H9 (cell line): ENCODE results near the gene MCF2L. TPM values are rescaled to one million over a fixed set of nuclear protein-coding genes. Genes with fewer than 3 reads are reported as not detected.

ENCODE experiments used
- DNase-seq: peaks from one replicate; pipeline ENCODE4 v3.0.0-alpha.2; 2017
- H2AFZ ChIP-seq: one replicate; pipeline ENCODE4 v1.6.1; 2013; ENCODE audit warnings: mild to moderate bottlenecking, low read length, control low read depth, moderate library complexity
- H2AK5ac ChIP-seq: 2 replicates; pipeline ENCODE4 v1.6.1; 2013; ENCODE audit warnings: low read length, control low read depth, mixed read lengths; ENCODE audit not compliant: insufficient read length
- H2BK120ac ChIP-seq: one replicate; pipeline ENCODE4 v1.6.1; 2013; ENCODE audit warnings: low read depth, mild to moderate bottlenecking, low read length, control low read depth, inconsistent platforms; ENCODE audit not compliant: poor library complexity, severe bottlenecking
- H2BK12ac ChIP-seq: 2 replicates; pipeline ENCODE4 v1.6.1; 2013; ENCODE audit warnings: low read length, control low read depth, mixed read lengths, low read depth; ENCODE audit not compliant: insufficient read length
- H2BK15ac ChIP-seq: 2 replicates; pipeline ENCODE4 v1.6.1; 2013; ENCODE audit warnings: low read depth, low read length, control low read depth
- H2BK20ac ChIP-seq: one replicate; pipeline ENCODE4 v1.6.1; 2013; ENCODE audit warnings: low read depth, mild to moderate bottlenecking, low read length, control low read depth, inconsistent platforms; ENCODE audit not compliant: poor library complexity, severe bottlenecking
- H2BK5ac ChIP-seq: 2 replicates; pipeline ENCODE4 v1.6.1; 2013; ENCODE audit warnings: low read length, control low read depth, mixed read lengths; ENCODE audit not compliant: insufficient read length
- H3K14ac ChIP-seq: 2 replicates; pipeline ENCODE4 v1.6.1; 2013; ENCODE audit warnings: low read length, control low read depth; ENCODE audit not compliant: insufficient read depth
- H3K18ac ChIP-seq: 2 replicates; pipeline ENCODE4 v1.6.1; 2013; ENCODE audit warnings: low read depth, mild to moderate bottlenecking, mixed read lengths, low read length, control low read depth; ENCODE audit not compliant: insufficient read length
- H3K23ac ChIP-seq: 2 replicates; pipeline ENCODE4 v1.6.1; 2013; ENCODE audit warnings: low read length, control low read depth, mixed read lengths, low read depth; ENCODE audit not compliant: insufficient read length
- H3K23me2 ChIP-seq: 2 replicates; pipeline ENCODE4 v1.6.1; 2013; ENCODE audit warnings: low read depth, mild to moderate bottlenecking, mixed read lengths, low read length, control low read depth; ENCODE audit not compliant: insufficient read length, poor library complexity, severe bottlenecking
- H3K27ac ChIP-seq: 2 replicates; pipeline ENCODE4 v1.5.1; 2013; ENCODE audit warnings: low read length, control low read depth, mixed read lengths, low read depth; ENCODE audit not compliant: insufficient read length
- H3K27me3 ChIP-seq: 2 replicates; pipeline ENCODE4 v1.6.1; 2013; ENCODE audit warnings: low read length, control low read depth, inconsistent platforms; ENCODE audit not compliant: insufficient read depth
- H3K4ac ChIP-seq: 2 replicates; pipeline ENCODE4 v1.6.1; 2013; ENCODE audit warnings: low read depth, mild to moderate bottlenecking, control low read depth, inconsistent platforms, low read length, moderate library complexity
- H3K4me1 ChIP-seq: 2 replicates; pipeline ENCODE4 v1.6.1; 2013; ENCODE audit warnings: low read length, control low read depth, inconsistent platforms; ENCODE audit not compliant: insufficient read depth
- H3K4me2 ChIP-seq: 2 replicates; pipeline ENCODE4 v1.6.1; 2013; ENCODE audit warnings: low read length, control low read depth, mixed read lengths; ENCODE audit not compliant: insufficient read length, insufficient read depth
- H3K56ac ChIP-seq: 2 replicates; pipeline ENCODE4 v1.6.1; 2013; ENCODE audit warnings: low read depth, mild to moderate bottlenecking, mixed read lengths, low read length, control low read depth; ENCODE audit not compliant: insufficient read length
- H3K79me1 ChIP-seq: 2 replicates; pipeline ENCODE4 v1.6.1; 2013; ENCODE audit warnings: low read depth, mild to moderate bottlenecking, moderate library complexity, low read length, control low read depth, inconsistent platforms; ENCODE audit not compliant: insufficient read depth, poor library complexity, severe bottlenecking
- H3K79me2 ChIP-seq: 2 replicates; pipeline ENCODE4 v1.6.1; 2013; ENCODE audit warnings: low read length, control low read depth, inconsistent platforms; ENCODE audit not compliant: insufficient read depth
- H3K9ac ChIP-seq: 2 replicates; pipeline ENCODE4 v1.6.1; 2013; ENCODE audit warnings: low read length, control low read depth, mixed read lengths; ENCODE audit not compliant: insufficient read length; ENCODE audit errors: extremely low read depth
- H3K9me3 ChIP-seq: one replicate; pipeline ENCODE4 v1.6.1; 2013; ENCODE audit warnings: low read depth, low read length, inconsistent platforms; ENCODE audit not compliant: control insufficient read depth
- H3T11ph ChIP-seq: one replicate; pipeline ENCODE4 v1.6.1; 2013; ENCODE audit warnings: mild to moderate bottlenecking, low read length, control low read depth, inconsistent platforms
- H4K20me1 ChIP-seq: one replicate; pipeline ENCODE4 v1.6.1; 2013; ENCODE audit not compliant: control insufficient read depth, insufficient read length, insufficient read depth
- H4K5ac ChIP-seq: 2 replicates; pipeline ENCODE4 v1.6.1; 2013; ENCODE audit warnings: low read depth, mild to moderate bottlenecking, mixed read lengths, low read length, control low read depth; ENCODE audit not compliant: insufficient read length
- H4K8ac ChIP-seq: replicated peaks from 2 replicates; pipeline ENCODE4 v1.6.1; 2013; ENCODE audit warnings: low read length, control low read depth, mixed read lengths, low read depth; ENCODE audit not compliant: insufficient read length
- H4K91ac ChIP-seq: 2 replicates; pipeline ENCODE4 v1.6.1; 2013; ENCODE audit warnings: low read depth, mild to moderate bottlenecking, moderate library complexity, mixed read lengths, low read length, control low read depth; ENCODE audit not compliant: insufficient read length
- H3K27ac Mint-ChIP-seq, 3 experiments: 2 replicates in 2 of 3; 3 replicates in 1 of 3; pipeline ENCODE4 v1.8.0; 2020 to 2021; ENCODE audit warnings: mixed read lengths in 3 of 3, mild to moderate bottlenecking in 1 of 3, moderate library complexity in 1 of 3
- H3K27me3 Mint-ChIP-seq: 2 replicates; pipeline ENCODE4 v1.8.0; 2021; ENCODE audit warnings: low read depth, mild to moderate bottlenecking, moderate library complexity, mixed read lengths
- H3K36me3 Mint-ChIP-seq, 3 experiments: 2 replicates in 2 of 3; 3 replicates in 1 of 3; pipeline ENCODE4 v1.8.0; 2020 to 2021; ENCODE audit warnings: low read depth in 3 of 3, mixed read lengths in 3 of 3; ENCODE audit not compliant: insufficient read depth in 1 of 3
- H3K4me1 Mint-ChIP-seq, 2 experiments: 2 replicates each; pipeline ENCODE4 v1.8.0; 2020; ENCODE audit warnings: mixed read lengths in 2 of 2
- H3K4me3 Mint-ChIP-seq, 2 experiments: 2 replicates in 1 of 2; 3 replicates in 1 of 2; pipeline ENCODE4 v1.8.0; 2020 to 2021; ENCODE audit warnings: mild to moderate bottlenecking in 2 of 2, mixed read lengths in 2 of 2, moderate library complexity in 1 of 2
- H3K9me3 Mint-ChIP-seq, 2 experiments: 2 replicates in 1 of 2; 3 replicates in 1 of 2; pipeline ENCODE4 v1.8.0; 2020; ENCODE audit warnings: mild to moderate bottlenecking in 2 of 2, mixed read lengths in 2 of 2, moderate library complexity in 1 of 2
- CTCF ChIP-seq: fragments of 200-600 bp; sonication (generic); conservative IDR thresholded peaks from 3 replicates; pipeline ENCODE4 v1.8.0; 2021; ENCODE audit warnings: antibody characterized with exemption, mild to moderate bottlenecking
- WGBS: extraction: QIAGEN DNeasy Blood & Tissue Kit; methylation state at CpG from one replicate; pipeline ENCODE4 v1.1.7; 2013; ENCODE audit warnings: missing lambda C conversion rate, low lambda C conversion rate, mixed read lengths; ENCODE audit not compliant: insufficient read length; ENCODE audit errors: extremely low coverage; 5-methylcytosine and 5-hydroxymethylcytosine counted together
- total RNA-seq: library from RNA; stranded (reverse); gene quantifications from 2 replicates; pipeline ENCODE4 v1.2.1, GENCODE V29; 2021

MCF2L gene
- total RNA-seq, 1 experiment from 2014 or later: 18.5 TPM

DNA sequence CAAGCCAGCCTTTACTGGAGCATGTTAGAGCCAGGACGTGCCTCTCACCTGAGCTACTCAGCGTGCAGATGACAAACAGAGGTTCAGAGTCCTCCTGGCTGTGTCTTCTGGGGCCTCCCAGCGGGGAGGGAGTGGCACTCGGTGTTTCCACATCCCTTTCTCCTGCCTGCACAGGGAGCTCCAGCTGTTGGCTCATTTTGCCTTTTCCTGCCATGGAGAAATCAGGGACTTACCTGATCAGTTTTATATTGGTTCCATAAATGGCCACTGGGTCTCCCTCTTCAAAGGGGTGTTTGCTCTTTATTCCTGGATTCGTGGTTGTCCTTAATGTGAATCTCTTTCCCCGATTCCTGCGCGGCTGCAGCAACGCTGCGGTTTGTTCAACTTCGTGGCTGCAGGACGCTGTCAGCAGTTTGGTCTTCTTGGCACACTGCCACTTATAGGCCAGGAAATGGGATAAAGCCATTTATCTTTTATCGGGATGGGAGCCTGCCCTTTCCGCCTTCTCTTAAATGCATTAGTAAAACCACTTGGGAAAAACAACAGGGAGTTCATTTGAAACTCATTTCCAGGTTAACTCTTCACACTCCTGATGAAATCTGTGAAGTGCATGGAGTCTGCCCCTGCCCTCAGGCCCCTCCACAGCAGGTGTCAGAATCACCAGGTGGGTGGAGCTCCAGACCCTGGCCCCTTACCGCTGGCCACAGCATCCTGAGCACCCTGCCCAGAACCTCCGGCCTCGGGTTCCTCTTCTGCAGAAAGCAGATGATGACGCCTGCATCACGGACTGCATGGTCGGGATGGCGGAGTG, 39.8 kb upstream of the MCF2L start:
- peaks cover 9 to 12% (median 11%) of the 10 kb centered on the region in 3 experiments; a peak in 6 of 7 replicates for H3K36me3 Mint-ChIP-seq
- Histone ChIP-seq H3T11ph (no peak overlapping the region), H3K79me1 (no peaks in the 10 kb centered on the region), H3K23me2 (no peaks in the 10 kb centered on the region), H3K9me3 (no peaks in the 10 kb centered on the region), H3K9ac (no peak overlapping the region), H3K4me2 (no peak overlapping the region), H2BK15ac (no peak overlapping the region), H3K4me1 (no peaks in the 10 kb centered on the region; the same call in 1 of the 2 replicates), H4K91ac (no peak overlapping the region), H3K23ac (no peak overlapping the region), H4K20me1 (no peaks in the 10 kb centered on the region), H3K27ac (no peak overlapping the region), H4K8ac (no peak overlapping the region), H3K79me2 (no peaks in the 10 kb centered on the region), H2BK12ac (no peak overlapping the region), H3K18ac (no peak overlapping the region), H2BK20ac (no peak overlapping the region), H2AFZ (no peak overlapping the region), H3K14ac (no peak overlapping the region), H2AK5ac (no peak overlapping the region), H4K5ac (no peak overlapping the region), H2BK120ac (no peak overlapping the region), H3K27me3 (no peaks in the 10 kb centered on the region), H3K56ac (no peak overlapping the region), H3K4ac (no peak overlapping the region), H2BK5ac (no peak overlapping the region)
- peaks cover 7 to 10% of the 10 kb centered on the region in 2 experiments; a peak in 4 of 5 replicates for H3K9me3 Mint-ChIP-seq
- no peak overlapping the region for H3K27ac Mint-ChIP-seq
- no peak for DNase-seq
- peaks cover 17 to 25% of the 10 kb centered on the region in 2 experiments for H3K4me1 Mint-ChIP-seq
- TF ChIP-seq CTCF: no peak
- no peak overlapping the region for H3K4me3 Mint-ChIP-seq
- H3K27me3 Mint-ChIP-seq: peaks cover 3% of the 10 kb centered on the region
- no CpG with 5 or more reads among the region's 21 CpGs for WGBS
